Measurements from ENCODE around the gene FAXDC2. TPM values are rescaled to one million over a fixed set of nuclear protein-coding genes. Genes with fewer than 3 reads are reported as not detected.

Gene FAXDC2
- total and polyA plus RNA-seq, 9 of the 15 experiments (the other 6 are each of a cell fraction or from before 2014, with no cell fraction given), result 2.4 to 30.0 (median 9.9) TPM

DNA sequence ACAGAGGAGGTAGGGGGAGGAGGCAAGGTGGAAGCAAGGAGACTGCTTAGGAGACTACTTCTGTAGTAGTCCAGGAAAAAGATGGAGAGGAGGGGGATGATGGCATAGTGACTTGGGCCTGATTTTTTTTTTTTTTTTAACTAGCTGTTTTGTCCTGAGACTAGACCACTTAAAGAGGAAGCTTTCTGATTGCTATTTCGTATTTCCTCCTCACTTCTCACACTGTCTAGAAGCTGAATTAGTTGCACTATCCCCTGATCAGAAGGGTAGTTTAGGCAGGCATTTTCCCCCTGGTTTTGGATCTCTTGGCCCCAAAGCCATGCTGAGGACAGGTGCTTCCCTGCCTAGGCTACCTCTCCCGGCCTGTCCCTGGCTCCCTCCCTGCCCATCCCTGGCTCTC, 80.3 kb downstream of the FAXDC2 start:
- peaks cover 87% of the 10 kb centered on the region for H4K20me1 ChIP-seq (replicated peaks; ENCODE audit: control insufficient read depth, insufficient read depth, low read length)
- ATAC-seq (no peak), DNase-seq (ENCODE audit: extremely low read depth in 1 of 4, low spot score in 3 of 4) (no peak), FAIRE-seq (no peak)
- no peak overlapping the region for H2AFZ ChIP-seq (ENCODE audit: low read depth, low read length)
- H3K9me1 ChIP-seq (ENCODE audit: control insufficient read depth, insufficient read depth, low read length), result peaks cover 19% of the 10 kb centered on the region
- 49% methylated on average over 2 of the region's 2 CpGs for WGBS (ENCODE audit: insufficient coverage, low coverage, missing lambda C conversion rate)
- H3K27me3 ChIP-seq (ENCODE audit: control insufficient read depth in 2 of 2, insufficient read depth in 2 of 2, low read length in 2 of 2), result no peaks in the 10 kb centered on the region
- peaks cover 99% of the 10 kb centered on the region for H3K79me2 ChIP-seq (ENCODE audit: control insufficient read depth, insufficient read depth, low read length)
- peaks cover 39 to 65% of the 10 kb centered on the region in 2 experiments for H3K4me1 ChIP-seq (replicated peaks in 1 of 2; ENCODE audit: control insufficient read depth in 2 of 2, insufficient read depth in 2 of 2, low read length in 2 of 2)
- peak overlapping the region in 1 of 2 experiments; percentile 56; a peak in 1 of 4 replicates for H3K9ac ChIP-seq (ENCODE audit: insufficient read depth in 1 of 2, low read depth in 2 of 2, low read length in 2 of 2)
- no peak overlapping the region for H3K27ac ChIP-seq (ENCODE audit: extremely low read depth, low read depth, low read length)
- no peak overlapping the region for H3K4me2 ChIP-seq (ENCODE audit: insufficient read depth, low read length)
- H3K9me3 ChIP-seq (replicated peaks; ENCODE audit: control insufficient read depth, insufficient read depth, low read depth, low read length), result no peaks in the 10 kb centered on the region; the same call in 1 of the 2 replicates
- in situ Hi-C loops (cut with MboI), result no loop called here
- peaks cover 76% of the 10 kb centered on the region for H3K36me3 ChIP-seq (ENCODE audit: control insufficient read depth, insufficient read depth, low read length)
- no TSS peak for BruUV-seq (replicated peaks)
- intact Hi-C loops (cut with micrococcal nuclease), result no loop called here
- no peak overlapping the region for H3K4me3 ChIP-seq
- ChIA-PET CTCF (ENCODE audit: low intra/inter-chr PET ratio) (no interaction called here), POLR2A (interaction anchor here (0.6 to 5.7 kb wide), 9 partner anchors 9 to 120 kb away, joined by 3 to 53 read pairs (median 4); no protein-coding TSS in a partner anchor)
- TF ChIP-seq TCFL5 (CRISPR knock-in tag; conservative IDR thresholded peaks at IDR 0.05) (no peak), ARID1B (IDR thresholded peaks at IDR 0.05) (no peak), KLF1 (tag; IDR thresholded peaks at IDR 0.05) (no peak), BRCA1 (IDR thresholded peaks at IDR 0.05) (no peak), BRCA1 (CRISPR knock-in tag; IDR thresholded peaks at IDR 0.05) (no peak), U2AF1 (optimal IDR thresholded peaks at IDR 0.05; ENCODE audit: low read depth, low read length) (no peak), SAFB (IDR thresholded peaks at IDR 0.05; ENCODE audit: borderline replicate concordance, low read depth, low read length) (no peak), LCOR (CRISPR knock-in tag; IDR thresholded peaks at IDR 0.05) (no peak), RBM15 (IDR thresholded peaks at IDR 0.05; ENCODE audit: insufficient read depth, low read length) (no peak), ZBED1 (IDR thresholded peaks at IDR 0.05) (no peak), BCL6 (CRISPR knock-in tag; IDR thresholded peaks at IDR 0.05) (no peak), GTF2E2 (tag; IDR thresholded peaks at IDR 0.05) (no peak), ATF1 (CRISPR knock-in tag; IDR thresholded peaks at IDR 0.05) (no peak), ATF1 (tag; IDR thresholded peaks at IDR 0.05) (no peak), HEY1 (CRISPR knock-in tag; IDR thresholded peaks at IDR 0.05; ENCODE audit: borderline replicate concordance) (no peak), MXI1 (IDR thresholded peaks at IDR 0.05; ENCODE audit: low read depth, low read length) (no peak)
- TF ChIP-seq, protein P1, sequence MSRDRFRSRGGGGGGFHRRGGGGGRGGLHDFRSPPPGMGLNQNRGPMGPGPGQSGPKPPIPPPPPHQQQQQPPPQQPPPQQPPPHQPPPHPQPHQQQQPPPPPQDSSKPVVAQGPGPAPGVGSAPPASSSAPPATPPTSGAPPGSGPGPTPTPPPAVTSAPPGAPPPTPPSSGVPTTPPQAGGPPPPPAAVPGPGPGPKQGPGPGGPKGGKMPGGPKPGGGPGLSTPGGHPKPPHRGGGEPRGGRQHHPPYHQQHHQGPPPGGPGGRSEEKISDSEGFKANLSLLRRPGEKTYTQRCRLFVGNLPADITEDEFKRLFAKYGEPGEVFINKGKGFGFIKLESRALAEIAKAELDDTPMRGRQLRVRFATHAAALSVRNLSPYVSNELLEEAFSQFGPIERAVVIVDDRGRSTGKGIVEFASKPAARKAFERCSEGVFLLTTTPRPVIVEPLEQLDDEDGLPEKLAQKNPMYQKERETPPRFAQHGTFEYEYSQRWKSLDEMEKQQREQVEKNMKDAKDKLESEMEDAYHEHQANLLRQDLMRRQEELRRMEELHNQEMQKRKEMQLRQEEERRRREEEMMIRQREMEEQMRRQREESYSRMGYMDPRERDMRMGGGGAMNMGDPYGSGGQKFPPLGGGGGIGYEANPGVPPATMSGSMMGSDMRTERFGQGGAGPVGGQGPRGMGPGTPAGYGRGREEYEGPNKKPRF (IDR thresholded peaks at IDR 0.05; ENCODE audit: low read depth, low read length), result no peak
- TF ChIP-seq, protein P2, sequence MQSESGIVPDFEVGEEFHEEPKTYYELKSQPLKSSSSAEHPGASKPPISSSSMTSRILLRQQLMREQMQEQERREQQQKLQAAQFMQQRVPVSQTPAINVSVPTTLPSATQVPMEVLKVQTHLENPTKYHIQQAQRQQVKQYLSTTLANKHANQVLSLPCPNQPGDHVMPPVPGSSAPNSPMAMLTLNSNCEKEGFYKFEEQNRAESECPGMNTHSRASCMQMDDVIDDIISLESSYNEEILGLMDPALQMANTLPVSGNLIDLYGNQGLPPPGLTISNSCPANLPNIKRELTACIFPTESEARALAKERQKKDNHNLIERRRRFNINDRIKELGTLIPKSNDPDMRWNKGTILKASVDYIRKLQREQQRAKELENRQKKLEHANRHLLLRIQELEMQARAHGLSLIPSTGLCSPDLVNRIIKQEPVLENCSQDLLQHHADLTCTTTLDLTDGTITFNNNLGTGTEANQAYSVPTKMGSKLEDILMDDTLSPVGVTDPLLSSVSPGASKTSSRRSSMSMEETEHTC (IDR thresholded peaks at IDR 0.05), result no peak
- TF ChIP-seq, protein P3, sequence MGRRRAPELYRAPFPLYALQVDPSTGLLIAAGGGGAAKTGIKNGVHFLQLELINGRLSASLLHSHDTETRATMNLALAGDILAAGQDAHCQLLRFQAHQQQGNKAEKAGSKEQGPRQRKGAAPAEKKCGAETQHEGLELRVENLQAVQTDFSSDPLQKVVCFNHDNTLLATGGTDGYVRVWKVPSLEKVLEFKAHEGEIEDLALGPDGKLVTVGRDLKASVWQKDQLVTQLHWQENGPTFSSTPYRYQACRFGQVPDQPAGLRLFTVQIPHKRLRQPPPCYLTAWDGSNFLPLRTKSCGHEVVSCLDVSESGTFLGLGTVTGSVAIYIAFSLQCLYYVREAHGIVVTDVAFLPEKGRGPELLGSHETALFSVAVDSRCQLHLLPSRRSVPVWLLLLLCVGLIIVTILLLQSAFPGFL (CRISPR knock-in tag; IDR thresholded peaks at IDR 0.05), result no peak
- TF ChIP-seq, protein P4, sequence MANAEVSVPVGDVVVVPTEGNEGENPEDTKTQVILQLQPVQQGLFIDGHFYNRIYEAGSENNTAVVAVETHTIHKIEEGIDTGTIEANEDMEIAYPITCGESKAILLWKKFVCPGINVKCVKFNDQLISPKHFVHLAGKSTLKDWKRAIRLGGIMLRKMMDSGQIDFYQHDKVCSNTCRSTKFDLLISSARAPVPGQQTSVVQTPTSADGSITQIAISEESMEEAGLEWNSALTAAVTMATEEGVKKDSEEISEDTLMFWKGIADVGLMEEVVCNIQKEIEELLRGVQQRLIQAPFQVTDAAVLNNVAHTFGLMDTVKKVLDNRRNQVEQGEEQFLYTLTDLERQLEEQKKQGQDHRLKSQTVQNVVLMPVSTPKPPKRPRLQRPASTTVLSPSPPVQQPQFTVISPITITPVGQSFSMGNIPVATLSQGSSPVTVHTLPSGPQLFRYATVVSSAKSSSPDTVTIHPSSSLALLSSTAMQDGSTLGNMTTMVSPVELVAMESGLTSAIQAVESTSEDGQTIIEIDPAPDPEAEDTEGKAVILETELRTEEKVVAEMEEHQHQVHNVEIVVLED (CRISPR knock-in tag; IDR thresholded peaks at IDR 0.05), result no peak

All from K562 (cell line).